Measurements from ENCODE around the gene GIMAP4.
"Not testable (repeated sequence)": the region's sequence is repeated elsewhere in the genome, so short reads cannot be mapped to it uniquely, and the experiment has no call there.

Gene GIMAP4

DNA sequence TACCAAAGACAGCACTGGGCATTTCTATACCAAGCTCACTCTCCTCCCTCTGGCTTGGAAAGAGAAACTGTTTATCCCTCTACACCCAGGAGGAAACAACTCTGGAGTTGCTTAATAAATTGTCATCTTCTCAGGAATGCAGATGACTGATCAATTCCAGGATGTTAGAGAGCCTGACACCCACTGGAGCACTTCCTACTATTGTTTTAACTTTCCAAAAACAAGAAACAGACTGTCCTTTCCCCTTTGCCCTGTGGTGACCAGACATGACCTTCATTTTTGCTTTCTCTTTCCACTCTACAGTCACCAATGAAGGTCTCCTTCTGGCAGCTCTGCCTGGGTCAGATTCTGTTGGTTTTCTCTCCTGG lies 19.6 kb downstream of the GIMAP4 start:
- TF ChIP-seq, protein P1, sequence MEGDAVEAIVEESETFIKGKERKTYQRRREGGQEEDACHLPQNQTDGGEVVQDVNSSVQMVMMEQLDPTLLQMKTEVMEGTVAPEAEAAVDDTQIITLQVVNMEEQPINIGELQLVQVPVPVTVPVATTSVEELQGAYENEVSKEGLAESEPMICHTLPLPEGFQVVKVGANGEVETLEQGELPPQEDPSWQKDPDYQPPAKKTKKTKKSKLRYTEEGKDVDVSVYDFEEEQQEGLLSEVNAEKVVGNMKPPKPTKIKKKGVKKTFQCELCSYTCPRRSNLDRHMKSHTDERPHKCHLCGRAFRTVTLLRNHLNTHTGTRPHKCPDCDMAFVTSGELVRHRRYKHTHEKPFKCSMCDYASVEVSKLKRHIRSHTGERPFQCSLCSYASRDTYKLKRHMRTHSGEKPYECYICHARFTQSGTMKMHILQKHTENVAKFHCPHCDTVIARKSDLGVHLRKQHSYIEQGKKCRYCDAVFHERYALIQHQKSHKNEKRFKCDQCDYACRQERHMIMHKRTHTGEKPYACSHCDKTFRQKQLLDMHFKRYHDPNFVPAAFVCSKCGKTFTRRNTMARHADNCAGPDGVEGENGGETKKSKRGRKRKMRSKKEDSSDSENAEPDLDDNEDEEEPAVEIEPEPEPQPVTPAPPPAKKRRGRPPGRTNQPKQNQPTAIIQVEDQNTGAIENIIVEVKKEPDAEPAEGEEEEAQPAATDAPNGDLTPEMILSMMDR (IDR thresholded peaks at IDR 0.05; ENCODE audit: borderline replicate concordance, control extremely low read depth, extremely low read depth, insufficient read depth, missing control alignments), result no peak
- no peak for DNase-seq (ENCODE audit: low spot score)
- in situ Hi-C loops (cut with MboI; ENCODE audit: low sequenced_read_pairs, unreplicated experiment), result no loop called here

DNA sequence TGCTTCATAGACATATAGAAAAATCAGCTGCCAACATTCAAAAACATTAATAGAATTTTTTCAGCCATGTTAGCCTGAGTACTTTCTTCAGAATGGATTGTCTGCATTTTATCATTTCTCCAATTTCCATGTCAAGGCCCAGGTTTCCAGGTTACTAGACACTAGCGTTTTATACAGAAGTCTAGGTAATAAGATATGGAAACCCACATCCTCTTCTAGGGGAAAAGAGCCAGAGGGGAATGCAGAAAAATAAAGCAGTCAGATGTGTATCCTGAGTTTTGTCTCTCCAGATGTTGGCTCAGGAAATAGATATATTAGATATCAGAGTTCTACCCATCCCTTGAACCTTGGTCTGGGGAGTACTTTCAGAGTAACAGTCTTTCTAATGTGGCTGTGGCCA lies 20.4 kb downstream of the GIMAP4 start:
- TF ChIP-seq, protein P1 (IDR thresholded peaks at IDR 0.05; ENCODE audit: borderline replicate concordance, control extremely low read depth, extremely low read depth, insufficient read depth, missing control alignments), result no peak
- in situ Hi-C loops (cut with MboI; ENCODE audit: low sequenced_read_pairs, unreplicated experiment), result no loop called here
- no peak for DNase-seq (ENCODE audit: low spot score)

DNA sequence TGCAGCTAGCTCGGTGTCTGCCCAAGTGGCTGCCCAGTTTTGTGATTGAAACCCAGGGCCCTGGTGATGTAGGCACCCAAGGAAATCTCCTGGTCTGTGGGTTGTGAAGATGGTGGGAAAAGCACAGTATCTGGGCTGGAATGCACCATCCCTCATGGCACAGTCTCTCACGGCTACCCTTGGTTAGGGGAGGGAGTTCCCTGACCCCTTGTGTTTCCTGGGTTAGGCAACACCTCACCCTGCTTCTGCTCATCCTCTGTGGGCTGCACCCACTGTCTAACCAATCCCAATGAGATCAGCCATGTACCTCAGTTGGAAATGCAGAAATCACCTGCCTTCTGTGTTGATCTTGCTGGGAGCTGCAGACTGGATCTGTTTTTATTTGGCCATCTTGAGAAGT lies 27.6 kb downstream of the GIMAP4 start:
- DNase-seq (ENCODE audit: low spot score), result no peak
- in situ Hi-C loops (cut with MboI; ENCODE audit: low sequenced_read_pairs, unreplicated experiment), result no loop called here
- TF ChIP-seq, protein P1 (IDR thresholded peaks at IDR 0.05; ENCODE audit: borderline replicate concordance, control extremely low read depth, extremely low read depth, insufficient read depth, missing control alignments), result no peak

DNA sequence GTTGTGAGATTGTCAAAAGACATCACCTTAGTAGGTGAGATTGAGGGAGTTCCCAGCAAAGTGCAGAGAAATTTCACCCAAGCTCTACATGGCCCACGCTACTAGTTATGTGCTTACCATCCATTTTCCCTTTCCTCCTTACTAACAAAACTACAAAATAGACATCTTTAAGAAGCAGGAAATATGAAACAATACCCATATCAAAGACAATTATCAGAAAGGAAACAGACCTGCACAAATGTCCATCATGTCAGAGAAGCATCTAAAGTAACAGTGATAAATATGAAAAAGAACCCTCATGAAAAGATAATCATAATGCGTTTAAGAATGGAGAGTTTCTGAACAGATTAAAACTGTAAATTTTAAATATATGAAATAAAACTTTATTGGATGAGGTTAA lies 28.2 kb downstream of the GIMAP4 start:
- in situ Hi-C loops (cut with MboI; ENCODE audit: low sequenced_read_pairs, unreplicated experiment), result no loop called here
- DNase-seq (ENCODE audit: low spot score), result no peak
- TF ChIP-seq, protein P1 (IDR thresholded peaks at IDR 0.05; ENCODE audit: borderline replicate concordance, control extremely low read depth, extremely low read depth, insufficient read depth, missing control alignments), result no peak

DNA sequence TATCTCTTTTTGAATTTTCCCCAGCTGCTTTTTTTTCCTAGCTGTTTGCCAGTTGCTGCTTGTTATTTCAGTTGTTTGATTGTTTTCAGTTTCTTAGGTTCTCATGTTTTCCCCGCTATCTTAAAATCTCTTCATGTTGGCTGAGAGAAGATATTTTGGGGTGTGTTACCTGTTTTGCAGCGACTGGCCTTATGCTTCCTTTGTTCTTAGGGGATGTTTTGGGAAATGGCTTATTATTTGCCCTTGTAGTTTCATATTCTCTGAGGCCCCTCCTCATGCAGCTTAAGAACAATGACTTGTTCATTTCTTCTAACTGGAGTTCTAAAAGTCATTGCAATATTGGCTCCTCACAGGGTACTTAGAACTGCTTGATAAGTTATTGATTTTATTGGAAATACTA lies 36.4 kb downstream of the GIMAP4 start:
- in situ Hi-C loops (cut with MboI; ENCODE audit: low sequenced_read_pairs, unreplicated experiment); DNase-seq (ENCODE audit: low spot score): not testable (repeated sequence)

DNA sequence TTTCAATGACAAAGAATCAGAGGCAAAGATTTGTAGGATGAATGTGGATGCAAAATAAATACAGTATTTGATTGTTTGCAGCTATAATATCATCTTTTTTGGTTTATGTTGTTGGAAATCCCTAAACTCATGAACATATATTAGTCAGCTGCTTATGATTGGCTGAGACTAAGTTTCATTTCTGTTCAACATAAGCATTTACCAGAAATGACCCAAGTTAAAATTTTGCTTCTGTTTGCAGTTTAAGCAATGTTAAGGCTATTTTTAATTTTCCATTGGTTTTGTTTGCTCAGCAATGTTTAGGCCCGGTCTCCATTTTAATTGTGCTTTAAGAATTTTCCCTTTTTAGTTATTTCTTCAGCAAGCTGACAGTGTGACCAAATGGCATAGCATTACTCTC lies 43.0 kb downstream of the GIMAP4 start:
- in situ Hi-C loops (cut with MboI; ENCODE audit: low sequenced_read_pairs, unreplicated experiment), result no loop called here
- TF ChIP-seq, protein P1 (IDR thresholded peaks at IDR 0.05; ENCODE audit: borderline replicate concordance, control extremely low read depth, extremely low read depth, insufficient read depth, missing control alignments), result no peak
- DNase-seq (ENCODE audit: low spot score), result no peak

DNA sequence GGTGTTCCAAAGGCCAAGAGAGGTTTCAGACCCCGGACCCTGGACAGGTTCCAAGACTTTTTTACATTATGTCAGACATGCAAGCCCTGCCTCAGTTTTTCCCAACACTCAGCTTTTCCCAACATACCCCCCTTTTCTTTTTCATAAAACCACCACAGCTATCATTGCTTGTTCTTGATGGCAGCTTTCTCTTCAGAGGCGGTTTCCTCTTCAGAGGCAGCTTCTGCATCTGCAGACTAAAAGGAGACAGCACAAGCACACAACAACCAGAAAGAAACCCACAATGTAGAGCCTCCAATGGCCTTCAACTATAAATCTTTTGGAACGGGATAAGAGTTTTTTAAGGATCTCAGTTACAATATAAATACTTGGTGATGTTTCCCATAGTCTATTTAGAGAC lies 45.7 kb downstream of the GIMAP4 start:
- no peak for DNase-seq (ENCODE audit: low spot score)
- TF ChIP-seq, protein P1 (IDR thresholded peaks at IDR 0.05; ENCODE audit: borderline replicate concordance, control extremely low read depth, extremely low read depth, insufficient read depth, missing control alignments), result no peak
- in situ Hi-C loops (cut with MboI; ENCODE audit: low sequenced_read_pairs, unreplicated experiment), result no loop called here

Data from GM13976 (cell line).